GM18858 (cell line): ENCODE data around the gene CFAP69.
"Not testable (repeated sequence)": the region's sequence is repeated elsewhere in the genome, so short reads cannot be mapped to it uniquely, and the experiment has no call there.

Source experiments
- ATAC-seq: cut with Tn5 transposase; IDR thresholded peaks from one replicate; pipeline ENCODE4 v1.9.1; 2021; ENCODE audit not compliant: unreplicated experiment

The CFAP69 gene

DNA sequence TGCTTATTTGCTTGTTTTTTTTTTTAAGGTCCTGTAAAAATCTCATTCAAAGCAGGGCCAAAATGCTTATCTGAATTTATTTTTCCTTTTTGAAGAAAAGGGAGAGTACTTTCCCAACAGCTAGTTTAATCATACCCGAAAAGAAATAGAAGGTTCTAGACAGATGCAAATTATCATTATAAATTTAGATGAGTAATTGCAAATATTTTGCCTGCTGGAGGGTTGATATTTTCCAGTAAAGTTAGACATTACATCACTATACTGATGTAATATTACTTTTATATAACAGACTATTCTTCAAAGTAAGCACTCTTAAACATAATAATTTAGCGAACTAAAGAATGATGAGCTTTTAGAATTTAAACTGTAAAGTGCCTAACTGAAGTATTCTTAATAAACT, 14.1 kb upstream of the CFAP69 start:
- no peak for ATAC-seq

DNA sequence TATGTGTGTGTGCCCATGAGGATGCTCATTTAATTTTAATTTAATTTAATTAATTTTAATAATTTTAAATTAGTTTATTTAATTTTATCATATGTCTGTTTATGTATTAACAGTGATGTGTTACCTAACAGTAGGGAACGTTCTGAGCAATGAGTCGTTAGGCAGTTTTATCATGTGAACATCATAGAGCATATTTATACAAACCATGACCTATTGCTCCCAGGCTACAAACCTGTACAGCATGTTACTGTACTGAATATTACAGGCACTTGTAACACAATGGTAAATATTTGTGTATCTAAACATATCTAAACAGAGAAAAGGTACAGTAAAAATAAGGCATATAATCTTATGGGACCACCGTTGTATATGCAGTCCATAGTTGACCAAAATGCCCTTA, 13.7 kb upstream of the CFAP69 start:
- no peak for ATAC-seq

DNA sequence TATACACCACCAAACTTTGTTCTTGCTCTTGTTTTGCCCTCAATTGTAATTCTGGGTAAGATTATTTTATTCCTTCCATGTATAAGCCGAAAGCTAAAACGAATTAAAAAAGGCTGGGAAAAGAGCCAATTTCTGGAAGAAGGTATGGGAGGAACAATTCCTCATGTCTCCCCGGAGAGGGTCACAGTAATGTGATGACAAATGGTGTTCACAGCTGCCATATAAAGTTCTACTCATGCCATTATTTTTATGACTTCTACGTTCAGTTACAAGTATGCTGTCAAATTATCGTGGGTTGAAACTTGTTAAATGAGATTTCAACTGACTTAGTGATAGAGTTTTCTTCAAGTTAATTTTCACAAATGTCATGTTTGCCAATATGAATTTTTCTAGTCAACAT, 12.5 kb upstream of the CFAP69 start:
- ATAC-seq, result no peak

DNA sequence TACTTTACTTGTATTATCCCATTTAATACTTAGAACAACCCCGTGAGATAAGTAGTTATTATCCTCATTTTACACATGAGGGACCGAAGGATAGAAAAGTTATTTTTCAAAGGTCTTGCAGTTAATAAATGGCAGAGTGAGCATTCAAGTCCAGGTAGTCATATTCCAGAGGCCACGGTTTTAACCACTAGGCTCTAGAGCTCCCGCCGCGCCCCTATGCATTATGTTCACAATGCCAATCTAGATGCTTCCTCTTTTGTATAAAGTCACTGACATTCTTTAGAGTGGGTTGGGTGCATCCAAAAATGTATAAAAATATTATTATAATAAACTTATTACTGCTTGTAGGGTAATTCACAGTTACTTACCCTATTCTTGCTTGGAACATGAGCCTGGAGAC, 11.4 kb upstream of the CFAP69 start:
- no peak for ATAC-seq

DNA sequence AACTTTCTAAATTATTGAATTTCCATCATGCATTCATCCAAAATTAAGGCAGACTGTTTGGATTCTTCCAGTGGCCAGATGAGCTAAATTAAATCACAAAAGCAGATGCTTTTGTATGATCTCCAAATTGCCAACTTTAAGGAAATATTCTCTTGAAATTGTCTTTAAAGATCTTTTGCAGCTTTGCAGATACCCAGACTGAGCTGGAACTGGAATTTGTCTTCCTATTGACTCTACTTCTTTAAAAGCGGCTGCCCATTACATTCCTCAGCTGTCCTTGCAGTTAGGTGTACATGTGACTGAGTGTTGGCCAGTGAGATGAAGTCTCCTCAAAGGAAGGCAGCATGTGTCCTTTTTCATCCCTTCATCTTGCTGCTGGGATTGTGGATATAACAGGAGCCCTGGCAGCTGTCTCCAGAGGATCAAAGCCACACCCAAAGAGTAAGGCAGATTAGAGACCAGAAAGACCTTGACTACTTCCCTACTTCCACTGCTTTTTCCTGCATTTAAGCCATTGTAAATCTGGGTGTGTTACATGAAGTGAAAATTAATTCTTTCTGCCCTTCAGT, 8.2 kb upstream of the CFAP69 start:
- no peak for ATAC-seq

DNA sequence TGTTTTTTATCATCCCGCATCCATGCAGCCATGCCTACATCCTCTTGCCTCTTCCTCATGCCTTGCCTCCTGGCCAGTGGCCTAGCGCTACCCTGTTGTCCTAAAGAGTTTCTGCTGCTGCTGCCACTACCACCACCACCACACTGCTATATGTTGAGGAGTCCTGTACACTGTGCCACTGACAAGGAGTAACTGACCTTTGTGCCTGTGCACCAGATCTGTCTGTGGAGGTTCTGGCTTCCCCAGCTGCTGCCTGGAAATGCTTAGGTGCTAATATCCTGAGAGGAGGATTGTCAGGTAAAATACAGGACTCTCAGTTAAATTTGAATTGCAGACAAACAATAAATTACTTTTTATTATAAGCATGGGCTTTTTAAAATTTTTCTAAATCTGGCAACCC, 7.0 kb upstream of the CFAP69 start:
- ATAC-seq, result no peak

DNA sequence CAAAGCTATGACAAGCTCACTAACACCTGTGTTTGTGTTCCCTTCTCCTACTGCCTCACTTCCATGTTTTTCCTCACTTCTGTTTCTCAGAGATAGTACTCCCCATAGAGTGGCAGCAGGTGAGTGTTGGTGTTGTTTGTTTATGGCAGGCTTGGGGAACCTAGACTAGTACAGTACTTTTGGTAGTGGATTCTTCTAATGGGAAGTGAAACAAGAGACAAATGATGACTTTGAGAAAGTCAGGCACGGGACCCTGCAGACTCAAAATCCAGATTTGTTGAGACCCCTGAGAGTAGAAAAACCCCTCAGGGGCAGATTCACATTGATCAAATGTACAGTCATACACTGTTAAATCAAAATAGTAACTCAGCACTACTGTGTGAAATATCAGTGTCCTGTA, 6.4 kb upstream of the CFAP69 start:
- ATAC-seq, result no peak

DNA sequence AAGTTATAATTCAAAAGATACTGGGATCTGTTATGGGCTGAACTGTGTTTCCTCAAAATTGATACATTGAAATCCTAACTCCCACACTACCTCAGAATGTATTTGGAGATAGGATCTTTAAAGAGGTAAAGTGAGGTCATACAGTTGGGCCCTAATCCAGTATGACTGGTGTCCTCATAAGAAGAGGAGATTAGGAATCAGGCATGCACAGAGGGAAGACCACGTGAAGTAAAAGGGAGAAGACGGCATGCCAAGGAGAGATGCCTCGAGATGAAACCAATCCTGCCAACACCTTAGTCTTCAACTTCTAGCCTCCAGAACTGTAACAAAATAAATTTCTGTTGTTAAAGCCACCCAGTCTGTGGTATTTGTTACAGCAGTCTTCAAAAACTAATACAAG, 5.9 kb upstream of the CFAP69 start:
- no peak for ATAC-seq

DNA sequence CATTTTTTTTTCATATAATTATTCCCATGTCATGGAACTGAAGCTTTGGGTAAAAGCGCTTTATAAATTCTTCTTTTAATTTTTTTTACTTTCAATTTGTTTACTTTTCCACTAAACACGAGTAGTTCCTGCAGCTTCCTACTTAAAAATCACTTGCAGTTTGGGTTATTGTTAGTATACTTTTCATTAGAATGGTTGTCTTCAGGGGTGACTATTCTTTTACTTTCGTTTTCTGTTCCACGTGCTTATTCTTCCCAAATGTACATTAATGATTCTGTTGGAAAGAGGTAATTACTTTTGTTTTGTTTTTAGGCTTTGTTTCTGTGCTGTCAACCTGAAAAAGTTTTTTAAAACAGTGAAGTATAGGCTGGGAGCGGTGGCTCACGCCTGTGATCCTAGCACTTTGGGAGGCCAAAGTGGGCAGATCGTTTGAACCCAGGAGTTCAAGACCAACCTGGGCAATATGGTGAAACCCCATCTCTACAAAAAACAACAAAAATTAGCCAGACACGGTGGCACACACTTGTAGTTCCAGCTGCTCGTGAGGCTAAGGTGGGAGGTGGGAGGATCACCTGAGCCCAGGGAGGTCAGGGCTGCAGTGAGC, 5.2 kb upstream of the CFAP69 start:
- ATAC-seq, result no peak

DNA sequence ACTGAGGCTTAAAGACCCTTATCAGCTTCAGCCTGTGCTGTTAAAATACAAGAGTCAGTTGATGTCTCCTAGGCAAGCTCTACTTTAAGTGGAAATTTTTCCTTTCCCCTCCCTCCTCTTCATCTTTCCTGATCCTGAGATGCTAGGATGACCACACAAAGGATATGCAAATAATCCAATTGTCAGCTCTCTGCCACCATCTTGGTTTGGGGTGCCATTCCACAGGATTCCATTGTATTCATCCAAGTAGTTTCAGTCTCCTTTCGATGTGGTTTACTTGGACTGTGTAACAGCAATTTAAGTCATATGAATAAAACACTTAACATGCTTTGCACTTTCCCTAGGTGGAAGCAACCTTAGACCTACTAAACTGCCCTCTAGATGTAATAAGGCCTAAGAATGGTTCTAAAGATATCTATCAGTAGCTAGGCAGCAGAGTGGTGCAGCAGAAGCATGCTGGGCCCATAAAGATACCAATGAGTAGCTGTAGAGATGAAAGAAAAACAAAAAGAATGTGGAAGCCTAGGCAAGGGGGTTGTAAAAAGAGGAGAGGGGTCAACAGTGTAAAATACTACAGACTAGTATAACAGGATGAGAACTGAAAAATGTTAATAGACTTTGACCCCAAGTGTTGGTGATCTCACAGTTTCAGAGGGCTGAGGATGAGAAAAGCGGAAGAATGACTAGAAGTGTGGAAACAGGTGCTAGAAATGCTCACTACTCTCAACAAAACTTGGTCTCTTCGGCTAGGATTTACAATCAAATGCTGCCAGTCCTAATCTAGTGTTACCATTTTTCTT, 2.4 kb upstream of the CFAP69 start:
- ATAC-seq, result peak; percentile 64

DNA sequence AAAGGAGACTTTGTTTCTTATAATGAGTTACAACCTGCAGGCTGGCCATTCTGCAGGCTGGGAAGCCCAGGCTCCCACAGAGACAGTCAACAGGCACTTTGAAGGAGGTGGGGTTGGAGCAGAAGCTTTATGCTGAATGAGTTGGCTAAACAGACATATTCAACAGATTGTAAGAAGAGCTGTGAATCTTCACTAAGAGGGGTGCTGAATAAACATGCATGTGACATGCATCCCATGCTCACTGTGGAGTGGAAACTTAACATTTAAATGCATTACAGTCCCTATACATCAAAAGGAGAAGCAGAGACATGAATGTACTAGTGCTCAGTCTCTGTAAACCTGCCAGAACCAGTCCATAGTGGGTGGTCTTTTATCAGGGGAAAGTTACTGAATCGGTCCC, 1.4 kb upstream of the CFAP69 start:
- no peak for ATAC-seq

DNA sequence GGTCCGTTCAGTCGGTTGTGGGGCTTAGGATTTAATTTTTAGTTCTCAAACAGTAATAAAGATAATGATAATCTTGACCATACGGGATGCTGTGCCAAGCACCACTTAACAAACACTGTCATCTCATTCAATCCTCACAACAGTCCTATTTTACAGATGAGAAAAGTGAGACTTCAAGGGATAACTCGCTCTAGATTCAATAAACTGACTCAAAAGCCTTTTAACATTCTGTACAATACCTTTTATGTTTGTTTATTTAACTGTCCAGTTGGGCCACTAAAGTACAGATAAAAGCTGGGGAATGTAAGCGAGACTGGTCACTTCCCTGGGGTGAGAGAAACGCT, 437 bp upstream of the CFAP69 start:
- ATAC-seq, result no peak

DNA sequence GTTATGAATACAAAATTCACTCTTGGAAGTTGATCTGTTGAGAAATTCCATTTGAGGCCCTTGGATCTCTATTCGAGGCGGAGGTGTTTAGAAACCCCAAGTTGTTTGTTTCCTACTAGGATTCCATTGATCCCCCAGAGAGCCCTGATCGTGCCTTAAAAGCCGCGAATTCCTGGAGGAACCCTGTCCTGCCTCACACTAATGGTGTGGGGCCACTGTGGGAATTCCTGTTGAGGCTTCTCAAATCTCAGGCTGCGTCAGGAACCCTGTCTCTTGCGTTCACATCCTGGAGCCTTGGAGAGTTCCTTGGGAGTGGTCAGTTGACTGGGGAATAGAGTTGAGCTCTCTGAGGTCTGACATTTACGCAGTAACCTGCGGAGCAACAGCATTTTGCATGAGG, 1.2 kb downstream of the CFAP69 start:
- no peak for ATAC-seq

DNA sequence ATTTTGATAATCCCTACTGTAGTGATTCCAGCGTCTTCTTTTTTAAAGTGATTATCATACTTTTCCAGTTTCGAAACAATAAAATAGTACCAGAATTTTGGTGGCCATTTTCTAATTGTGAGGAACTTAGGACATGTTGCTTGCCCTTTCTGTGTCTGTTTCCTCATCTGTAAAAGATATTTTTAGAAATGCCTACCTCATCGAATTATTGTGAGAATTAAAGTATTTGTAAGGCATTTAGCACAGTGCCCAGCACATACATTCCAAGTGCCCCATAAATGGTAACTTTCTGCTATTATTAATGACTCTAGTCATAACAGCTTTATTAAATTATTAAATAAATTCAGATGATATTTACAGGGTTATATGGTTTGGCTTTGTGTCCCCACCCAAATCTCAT, 3.7 kb downstream of the CFAP69 start:
- ATAC-seq, result no peak

DNA sequence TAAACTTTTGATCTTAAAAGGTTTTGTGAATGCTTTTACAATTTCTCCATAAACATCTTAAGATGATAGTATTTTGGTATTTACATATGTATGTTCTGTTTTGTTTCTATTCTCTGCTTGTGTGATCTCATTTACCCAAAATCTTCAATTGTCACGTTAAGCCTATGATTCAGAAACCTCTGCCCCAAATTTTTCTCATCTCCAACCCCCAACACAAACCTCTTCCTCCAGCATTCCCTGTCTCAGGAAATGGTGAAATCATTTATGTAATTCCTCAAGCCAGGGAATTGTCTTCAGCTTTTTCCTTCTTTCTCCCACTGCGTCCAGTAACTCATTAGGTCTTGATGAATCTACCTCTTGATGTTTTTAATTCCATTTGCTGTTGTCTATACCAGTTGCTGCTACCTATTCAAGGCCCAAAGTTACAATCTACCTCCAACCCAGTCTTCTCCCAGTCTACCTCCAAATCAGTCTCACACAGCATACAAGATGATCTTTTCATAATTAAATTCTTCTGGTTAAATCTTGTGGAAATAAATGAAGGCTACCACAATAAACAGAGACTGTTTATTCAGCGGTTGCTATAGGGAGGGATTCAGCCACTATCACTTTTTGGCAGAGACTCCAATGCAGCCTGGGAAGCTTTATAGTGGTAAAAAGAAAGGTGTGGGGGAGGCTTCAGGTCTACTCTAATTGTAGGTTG, 5.8 kb downstream of the CFAP69 start:
- no peak for ATAC-seq

DNA sequence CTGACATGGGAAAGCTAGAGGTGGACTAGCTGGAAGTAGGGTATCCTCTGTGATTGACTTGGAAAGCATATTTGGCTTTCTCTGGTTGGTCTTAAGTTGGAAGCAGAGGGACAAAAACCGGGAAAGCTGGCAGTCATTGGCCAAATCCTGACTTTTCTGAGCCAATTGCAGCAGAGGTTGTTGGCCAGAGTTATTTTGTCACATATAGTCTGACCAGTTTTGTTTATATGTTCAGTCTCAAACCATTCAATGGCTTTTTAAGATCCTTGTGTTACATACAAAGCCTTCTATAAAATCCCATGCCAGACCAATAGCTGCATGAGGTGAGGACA, 6.3 kb downstream of the CFAP69 start:
- ATAC-seq, result no peak

DNA sequence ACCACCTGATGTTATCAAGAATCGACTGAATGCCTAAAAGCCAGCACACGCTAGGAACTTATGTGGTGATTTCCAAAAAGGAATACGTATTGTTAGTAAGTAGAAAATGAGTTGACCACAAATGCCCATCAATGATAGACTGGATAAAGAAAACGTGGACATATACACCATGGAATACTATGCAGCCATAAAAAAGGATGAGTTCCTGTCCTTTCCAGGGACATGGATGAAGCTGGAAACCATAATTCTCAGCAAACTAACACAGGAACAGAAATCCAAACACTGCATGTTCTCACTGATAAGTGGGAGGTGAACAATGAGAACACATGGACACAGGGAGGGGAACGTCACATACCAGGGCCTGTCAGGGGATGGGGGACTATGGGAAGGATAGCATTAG, 11.0 kb downstream of the CFAP69 start:
- not testable (repeated sequence) for ATAC-seq

DNA sequence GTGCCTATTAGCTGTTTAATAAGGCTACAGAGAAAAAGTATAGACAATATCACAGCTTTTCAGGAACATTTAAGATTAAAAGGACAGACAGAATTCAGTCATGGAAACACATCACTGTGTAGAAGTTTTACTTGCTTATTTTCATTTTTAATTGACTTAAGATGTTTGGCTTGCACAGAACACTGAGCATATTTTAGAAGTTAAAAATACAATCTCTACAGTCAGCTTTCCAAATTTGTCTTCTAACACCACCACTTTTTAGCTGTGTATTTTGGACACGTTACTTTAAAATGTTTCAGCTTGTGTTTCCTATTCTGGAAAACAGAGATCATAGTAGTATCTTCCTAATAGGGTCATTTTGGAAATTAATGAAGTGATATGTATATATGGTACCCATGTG, 11.8 kb downstream of the CFAP69 start:
- ATAC-seq, result no peak

DNA sequence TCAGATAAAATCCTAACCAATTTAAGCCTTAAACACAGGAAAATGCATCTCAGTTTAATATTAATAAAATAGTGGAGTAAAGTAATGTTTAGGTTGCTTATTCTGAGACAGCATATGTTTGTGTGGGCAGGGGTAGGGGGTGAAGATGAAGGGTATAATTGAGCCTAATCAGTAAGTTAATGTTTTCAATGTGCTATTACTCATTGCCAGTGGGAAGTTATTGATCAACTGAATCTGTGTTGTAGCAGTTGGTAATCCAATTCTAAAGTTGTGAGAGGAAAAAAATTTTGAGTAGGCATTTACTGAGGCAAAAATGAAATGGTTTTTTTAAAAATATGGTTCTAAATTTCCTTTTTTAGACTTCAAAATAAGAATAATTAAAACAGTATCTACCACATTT, 16.5 kb downstream of the CFAP69 start:
- no peak for ATAC-seq

DNA sequence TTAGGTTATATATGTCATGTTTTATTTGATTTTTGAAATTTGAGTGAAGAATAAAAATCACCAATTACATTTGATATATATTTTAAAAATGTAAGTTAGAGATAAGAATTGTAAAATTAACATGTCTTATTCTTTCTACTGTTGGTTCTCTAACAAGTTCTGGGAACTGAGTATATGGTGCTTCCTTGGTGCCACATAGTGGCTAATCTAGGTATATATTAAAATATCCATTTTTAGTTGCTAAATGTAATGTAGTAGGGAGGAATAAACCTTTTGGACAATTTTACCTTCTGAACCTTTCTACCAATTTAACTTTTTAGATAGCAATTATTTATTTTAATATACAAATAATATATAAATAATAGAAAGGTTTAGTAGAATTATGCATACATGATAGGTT, 17.5 kb downstream of the CFAP69 start:
- ATAC-seq, result peak; percentile 97

DNA sequence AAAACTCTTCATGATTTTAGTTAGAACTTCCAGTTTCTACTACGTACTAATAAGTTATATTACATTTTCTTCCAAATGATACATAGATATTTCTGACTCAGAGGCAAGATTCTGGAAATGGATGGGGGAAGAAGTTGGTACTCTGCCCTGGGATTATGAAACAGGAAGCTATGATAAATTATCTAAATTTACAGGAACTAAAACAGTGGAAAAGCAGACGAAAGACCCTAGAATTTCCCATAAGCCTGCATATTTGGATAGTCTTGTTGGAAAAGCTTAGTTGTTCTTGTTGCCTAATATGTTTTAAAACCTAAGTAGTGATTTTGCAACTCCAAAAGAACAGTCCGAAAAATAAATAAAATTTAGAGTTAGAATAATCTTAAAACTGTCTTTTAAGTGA, 21.8 kb downstream of the CFAP69 start:
- ATAC-seq, result no peak

DNA sequence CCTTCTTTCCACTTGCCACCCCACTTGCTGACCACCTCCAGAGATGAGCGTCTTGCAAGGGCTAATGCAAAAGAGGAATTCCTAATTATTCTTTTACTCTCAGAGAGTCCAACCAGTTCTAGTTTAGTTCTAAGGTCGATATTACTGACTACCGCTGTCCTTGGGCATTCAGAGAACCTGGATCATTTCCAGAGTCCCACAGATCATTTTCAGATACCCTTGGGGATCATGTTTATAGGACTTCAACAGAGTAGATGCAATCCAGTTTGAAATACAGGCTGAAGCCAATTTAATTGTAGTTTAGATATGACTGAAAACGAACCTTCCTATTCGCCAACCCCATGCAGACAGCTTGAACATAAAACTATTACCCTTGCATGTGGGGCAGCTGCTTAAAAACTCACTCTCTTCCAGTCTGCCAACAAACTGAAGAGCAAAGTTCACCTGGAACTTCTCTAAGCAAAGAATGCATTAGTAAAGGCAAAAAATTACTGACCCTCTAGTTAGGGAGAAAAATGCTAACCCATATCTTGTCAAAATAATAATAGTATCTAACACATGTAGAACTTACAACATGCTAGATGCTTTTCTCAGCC, 22.4 kb downstream of the CFAP69 start:
- ATAC-seq, result no peak
